ENCODE measurements around the gene PRG2.
"Not testable (repeated sequence)": the region's sequence is repeated elsewhere in the genome, so short reads cannot be mapped to it uniquely, and the experiment has no call there.

The PRG2 gene

GRCh38 chr11:57368106-57368844, 22.2 kb downstream of the PRG2 start:
- no peak overlapping the region for H3K27ac ChIP-seq
- no peak for TF ChIP-seq ZFX (IDR thresholded peaks at IDR 0.05; ENCODE audit: borderline replicate concordance)
- TF ChIP-seq, protein P1, sequence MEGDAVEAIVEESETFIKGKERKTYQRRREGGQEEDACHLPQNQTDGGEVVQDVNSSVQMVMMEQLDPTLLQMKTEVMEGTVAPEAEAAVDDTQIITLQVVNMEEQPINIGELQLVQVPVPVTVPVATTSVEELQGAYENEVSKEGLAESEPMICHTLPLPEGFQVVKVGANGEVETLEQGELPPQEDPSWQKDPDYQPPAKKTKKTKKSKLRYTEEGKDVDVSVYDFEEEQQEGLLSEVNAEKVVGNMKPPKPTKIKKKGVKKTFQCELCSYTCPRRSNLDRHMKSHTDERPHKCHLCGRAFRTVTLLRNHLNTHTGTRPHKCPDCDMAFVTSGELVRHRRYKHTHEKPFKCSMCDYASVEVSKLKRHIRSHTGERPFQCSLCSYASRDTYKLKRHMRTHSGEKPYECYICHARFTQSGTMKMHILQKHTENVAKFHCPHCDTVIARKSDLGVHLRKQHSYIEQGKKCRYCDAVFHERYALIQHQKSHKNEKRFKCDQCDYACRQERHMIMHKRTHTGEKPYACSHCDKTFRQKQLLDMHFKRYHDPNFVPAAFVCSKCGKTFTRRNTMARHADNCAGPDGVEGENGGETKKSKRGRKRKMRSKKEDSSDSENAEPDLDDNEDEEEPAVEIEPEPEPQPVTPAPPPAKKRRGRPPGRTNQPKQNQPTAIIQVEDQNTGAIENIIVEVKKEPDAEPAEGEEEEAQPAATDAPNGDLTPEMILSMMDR (IDR thresholded peaks at IDR 0.05), result no peak

- TF ChIP-seq, protein P1 (IDR thresholded peaks at IDR 0.05), result no peak
- no peak for TF ChIP-seq ZFX (IDR thresholded peaks at IDR 0.05; ENCODE audit: borderline replicate concordance)
- H3K27ac ChIP-seq, result no peak overlapping the region
These were observed 25.4 kb downstream of the PRG2 start for GRCh38 chr11:57364851-57365660.

DNA sequence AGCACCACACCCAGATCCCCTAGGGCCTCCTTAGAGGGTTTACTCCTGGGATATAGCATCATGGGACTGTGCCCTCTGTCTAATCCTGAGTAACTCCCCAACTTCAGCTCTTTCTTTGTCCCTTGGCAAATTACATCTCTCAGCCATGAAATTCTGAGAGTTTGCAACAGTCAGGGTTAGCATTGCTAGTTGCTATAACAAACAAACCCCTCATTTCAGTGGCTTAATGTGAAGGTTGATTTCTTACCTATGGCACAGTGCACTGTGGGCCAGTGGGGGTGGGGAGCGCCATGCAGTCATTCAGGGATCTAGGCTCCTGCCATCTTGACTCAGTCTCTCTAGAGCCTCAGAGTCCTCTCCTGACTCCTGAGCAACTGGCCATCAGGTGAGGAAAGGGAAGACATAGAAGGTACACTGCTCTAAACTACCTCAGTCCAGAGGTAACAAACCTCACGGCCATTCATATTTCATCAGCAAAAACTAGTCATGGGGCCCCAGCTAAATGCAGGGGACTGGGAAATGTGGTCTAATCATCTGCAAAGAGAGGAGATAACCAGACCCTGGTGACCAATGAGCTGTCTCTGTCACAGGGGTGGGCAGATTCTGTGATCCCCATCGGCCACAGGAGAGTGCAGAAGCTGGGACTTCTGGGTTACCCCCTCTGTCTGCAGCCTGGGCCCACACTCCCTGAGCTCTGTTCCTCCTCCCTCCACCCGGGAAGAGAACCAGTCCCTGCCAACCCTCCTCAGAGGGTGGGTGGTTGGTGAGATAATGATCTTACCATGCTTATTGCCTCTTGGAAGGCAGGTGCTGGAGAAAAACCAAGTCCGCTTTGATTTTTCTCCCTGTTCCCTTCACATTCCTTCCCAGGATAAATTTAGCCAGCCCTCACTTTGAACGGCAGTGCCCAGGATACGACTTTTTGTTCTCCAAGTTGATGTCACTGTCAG, 27.0 kb downstream of the PRG2 start:
- no peak for TF ChIP-seq ZFX (IDR thresholded peaks at IDR 0.05; ENCODE audit: borderline replicate concordance)
- TF ChIP-seq, protein P1 (IDR thresholded peaks at IDR 0.05), result no peak
- no peak overlapping the region for H3K27ac ChIP-seq

GRCh38 chr11:57361926-57362325, 28.5 kb downstream of the PRG2 start:
- TF ChIP-seq, protein P1 (IDR thresholded peaks at IDR 0.05), result no peak
- TF ChIP-seq ZFX (IDR thresholded peaks at IDR 0.05; ENCODE audit: borderline replicate concordance), result no peak

DNA sequence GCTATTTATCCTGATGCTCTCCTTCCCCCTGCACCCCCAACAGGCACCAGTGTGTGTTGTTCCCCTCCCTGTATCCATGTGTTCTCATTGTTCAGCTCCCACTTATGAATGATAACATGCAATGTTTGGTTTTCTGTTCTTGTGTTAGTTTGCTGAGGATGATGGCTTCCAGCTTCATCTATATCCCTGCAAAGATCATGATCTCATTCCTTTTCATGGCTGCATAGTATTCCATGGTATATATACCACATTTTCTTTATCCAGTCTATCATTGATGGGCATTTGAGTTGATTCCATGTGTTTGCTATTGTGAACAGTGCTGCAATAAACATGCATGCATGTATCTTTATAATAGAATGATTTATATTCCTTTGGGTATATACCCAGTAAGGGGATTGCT, 29.0 kb downstream of the PRG2 start:
- H3K27ac ChIP-seq, result not testable (repeated sequence)

More at GRCh38 chr11:57361926-57362325, 28.5 kb downstream of the PRG2 start:
- H3K27ac ChIP-seq, result no peak overlapping the region

DNA sequence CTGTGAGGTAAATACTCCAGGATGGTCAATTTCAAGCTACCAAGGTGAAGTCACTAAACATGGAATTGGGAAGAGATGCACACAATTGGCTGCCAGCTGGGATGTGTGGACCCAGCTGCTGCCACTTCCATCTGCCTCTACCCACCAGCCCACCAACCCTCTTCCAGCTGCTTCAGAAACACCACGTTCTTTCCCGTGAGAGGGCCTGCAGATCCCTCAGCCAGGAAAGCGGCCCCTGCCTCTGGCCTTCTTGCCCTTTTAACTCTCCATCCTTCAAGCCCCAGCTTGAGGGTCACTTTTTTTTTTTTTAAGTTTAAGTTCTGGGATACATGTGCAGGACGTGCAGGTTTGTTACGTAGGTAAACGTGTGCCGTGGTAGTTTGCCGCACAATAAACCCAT, 29.5 kb downstream of the PRG2 start:
- no peak overlapping the region for H3K27ac ChIP-seq
- TF ChIP-seq ZFX (IDR thresholded peaks at IDR 0.05; ENCODE audit: borderline replicate concordance), result no peak
- TF ChIP-seq, protein P1 (IDR thresholded peaks at IDR 0.05), result no peak

Measured in 22Rv1 (cell line).